HAP-1 (cell line): Measurements from ENCODE around the gene ARHGEF28.

Experiments used
- DNase-seq, 2 experiments: peaks; one replicate each; pipeline ENCODE4 v3.0.0-alpha.2; 2016 to 2020; ENCODE audit warnings: low spot score in 2 of 2
- H3K27me3 ChIP-seq: fragments of 250-450 bp; sonication (Bioruptor Pico); 2 replicates; pipeline ENCODE4 v1.5.1; 2020; ENCODE audit warnings: low read depth, mild to moderate bottlenecking, moderate library complexity
- H3K36me3 ChIP-seq: fragments of 250-450 bp; sonication (Bioruptor Pico); replicated peaks from 2 replicates; pipeline ENCODE4 v1.5.1; 2020; ENCODE audit warnings: mild to moderate bottlenecking
- H3K4me1 ChIP-seq: fragments of 250-450 bp; sonication (Bioruptor Pico); 2 replicates; pipeline ENCODE4 v1.5.1; 2020; ENCODE audit warnings: mild to moderate bottlenecking
- H3K4me3 ChIP-seq: fragments of 250-450 bp; sonication (Bioruptor Pico); 2 replicates; pipeline ENCODE4 v1.5.1; 2020; ENCODE audit warnings: mild to moderate bottlenecking, moderate library complexity
- H3K9me3 ChIP-seq: fragments of 250-450 bp; sonication (Bioruptor Pico); 2 replicates; pipeline ENCODE4 v1.5.1; 2020; ENCODE audit warnings: mild to moderate bottlenecking, moderate library complexity
- in situ Hi-C: fragments of 300-500 bp; cut with MboI; formaldehyde crosslinking; loops from 3 replicates; pipeline ENCODE4 v1.14.3; 2020; ENCODE audit warnings: low sequenced_read_pairs, inconsistent platforms, mixed read lengths

The ARHGEF28 gene

GRCh38 chr5:73652391-73652790 is 26.4 kb downstream of the ARHGEF28 start:
- peaks cover 13% of the 10 kb centered on the region for H3K4me1 ChIP-seq
- H3K9me3 ChIP-seq: no peaks in the 10 kb centered on the region
- in situ Hi-C loops: no loop called here
- DNase-seq: no peak
- no peaks in the 10 kb centered on the region for H3K36me3 ChIP-seq
- no peaks in the 10 kb centered on the region for H3K27me3 ChIP-seq
- H3K4me3 ChIP-seq: no peak overlapping the region

DNA sequence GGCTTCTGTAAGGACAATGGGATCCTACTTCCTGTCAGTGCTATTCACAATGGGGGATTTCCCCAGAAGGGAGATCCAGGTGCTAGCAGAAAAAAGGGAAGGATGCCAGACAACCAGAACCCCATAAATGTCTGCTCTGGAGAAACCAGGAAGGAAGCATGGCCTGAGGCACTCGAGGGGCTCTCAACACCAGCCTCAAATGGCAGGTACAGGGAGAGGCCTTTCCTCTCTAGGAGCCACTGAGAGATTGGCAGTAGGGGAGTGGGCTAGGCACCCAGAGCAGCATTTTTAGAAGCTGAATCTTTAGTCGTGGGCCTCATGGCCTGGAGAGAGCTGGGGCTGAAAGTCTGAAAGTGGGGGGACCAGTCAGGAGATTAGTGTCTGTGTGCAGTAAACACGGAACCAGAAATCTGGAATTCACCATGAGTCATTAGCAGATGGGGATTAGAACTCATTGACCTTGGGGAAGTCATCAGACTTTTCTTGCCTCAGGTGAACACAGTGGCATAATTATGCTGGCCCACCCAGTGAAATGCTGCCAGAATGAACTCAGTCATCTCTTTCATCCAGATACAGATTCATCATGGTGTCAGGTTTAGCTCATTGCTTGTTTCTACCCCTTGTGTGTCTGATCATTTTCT is 28.3 kb downstream of the ARHGEF28 start:
- in situ Hi-C loops: no loop called here
- no peaks in the 10 kb centered on the region for H3K36me3 ChIP-seq
- no peak overlapping the region for H3K4me3 ChIP-seq
- no peaks in the 10 kb centered on the region for H3K9me3 ChIP-seq
- H3K27me3 ChIP-seq: no peaks in the 10 kb centered on the region
- peak in 1 of 2 experiments; percentile 25 for DNase-seq
- H3K4me1 ChIP-seq: peaks cover 13% of the 10 kb centered on the region

- in situ Hi-C loops: no loop called here
These were observed 28.9 kb downstream of the ARHGEF28 start for GRCh38 chr5:73654819-73655318.

GRCh38 chr5:73655521-73656160 is 29.6 kb downstream of the ARHGEF28 start:
- Histone ChIP-seq H3K9me3 (no peaks in the 10 kb centered on the region), H3K4me3 (no peak overlapping the region), H3K36me3 (no peaks in the 10 kb centered on the region), H3K27me3 (no peaks in the 10 kb centered on the region), H3K4me1 (peaks cover 13% of the 10 kb centered on the region)
- no peak for DNase-seq
- in situ Hi-C loops: no loop called here

More at GRCh38 chr5:73654819-73655318, 28.9 kb downstream of the ARHGEF28 start:
- DNase-seq: peak; percentile 44 to 69
- Histone ChIP-seq H3K36me3 (no peaks in the 10 kb centered on the region), H3K4me1 (peaks cover 13% of the 10 kb centered on the region), H3K9me3 (no peaks in the 10 kb centered on the region), H3K4me3 (no peak overlapping the region), H3K27me3 (no peaks in the 10 kb centered on the region)

- in situ Hi-C loops: no loop called here
- no peaks in the 10 kb centered on the region for H3K36me3 ChIP-seq
- no peak for DNase-seq
- no peak overlapping the region for H3K4me3 ChIP-seq
- H3K9me3 ChIP-seq: no peaks in the 10 kb centered on the region
- H3K27me3 ChIP-seq: no peaks in the 10 kb centered on the region
- no peaks in the 10 kb centered on the region for H3K4me1 ChIP-seq
These were observed 35.8 kb downstream of the ARHGEF28 start for GRCh38 chr5:73661753-73662152.

GRCh38 chr5:73663161-73663859 is 37.3 kb downstream of the ARHGEF28 start:
- Histone ChIP-seq H3K9me3 (no peaks in the 10 kb centered on the region), H3K4me1 (no peaks in the 10 kb centered on the region), H3K36me3 (no peaks in the 10 kb centered on the region), H3K4me3 (no peak overlapping the region), H3K27me3 (no peaks in the 10 kb centered on the region)
- DNase-seq: no peak
- in situ Hi-C loops: no loop called here

- H3K4me3 ChIP-seq: no peak overlapping the region
- H3K27me3 ChIP-seq: no peaks in the 10 kb centered on the region
- H3K9me3 ChIP-seq: no peaks in the 10 kb centered on the region
- in situ Hi-C loops: no loop called here
- H3K4me1 ChIP-seq: no peaks in the 10 kb centered on the region
- H3K36me3 ChIP-seq: no peaks in the 10 kb centered on the region
- DNase-seq: no peak
These were observed 37.9 kb downstream of the ARHGEF28 start for GRCh38 chr5:73663860-73664240.

- in situ Hi-C loops: no loop called here
- Histone ChIP-seq H3K27me3 (no peaks in the 10 kb centered on the region), H3K36me3 (no peaks in the 10 kb centered on the region), H3K4me1 (no peaks in the 10 kb centered on the region), H3K9me3 (no peaks in the 10 kb centered on the region), H3K4me3 (no peak overlapping the region)
- no peak for DNase-seq
These were observed 38.8 kb downstream of the ARHGEF28 start for GRCh38 chr5:73664796-73665195.

- in situ Hi-C loops: no loop called here
These were observed 40.9 kb downstream of the ARHGEF28 start for GRCh38 chr5:73666891-73667290.

DNA sequence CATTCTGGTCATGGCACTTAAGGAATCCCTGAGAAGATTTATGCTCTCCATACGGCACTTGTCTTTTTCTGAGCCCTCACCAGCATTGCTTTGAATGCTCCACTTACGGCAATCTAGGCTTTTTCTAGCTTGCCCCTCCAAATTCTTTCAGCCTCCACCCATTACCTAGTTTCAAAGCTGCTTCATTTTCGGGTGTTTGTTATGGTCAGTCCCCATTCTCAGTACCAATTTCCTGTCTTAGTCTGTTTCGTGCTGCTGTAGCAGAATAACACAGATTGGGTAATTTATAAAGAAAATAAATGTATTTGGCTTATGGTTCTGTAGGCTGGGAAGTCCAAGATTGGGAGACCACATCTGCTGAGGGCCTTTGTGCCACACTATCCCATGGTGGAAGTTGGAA is 42.0 kb downstream of the ARHGEF28 start:
- DNase-seq: no peak
- H3K4me3 ChIP-seq: no peak overlapping the region
- no peaks in the 10 kb centered on the region for H3K4me1 ChIP-seq
- in situ Hi-C loops: no loop called here
- no peaks in the 10 kb centered on the region for H3K9me3 ChIP-seq
- H3K27me3 ChIP-seq: no peaks in the 10 kb centered on the region
- H3K36me3 ChIP-seq: no peaks in the 10 kb centered on the region

More at GRCh38 chr5:73666891-73667290, 40.9 kb downstream of the ARHGEF28 start:
- Histone ChIP-seq H3K36me3 (no peaks in the 10 kb centered on the region), H3K9me3 (no peaks in the 10 kb centered on the region), H3K4me3 (no peak overlapping the region), H3K27me3 (no peaks in the 10 kb centered on the region), H3K4me1 (no peaks in the 10 kb centered on the region)
- no peak for DNase-seq

DNA sequence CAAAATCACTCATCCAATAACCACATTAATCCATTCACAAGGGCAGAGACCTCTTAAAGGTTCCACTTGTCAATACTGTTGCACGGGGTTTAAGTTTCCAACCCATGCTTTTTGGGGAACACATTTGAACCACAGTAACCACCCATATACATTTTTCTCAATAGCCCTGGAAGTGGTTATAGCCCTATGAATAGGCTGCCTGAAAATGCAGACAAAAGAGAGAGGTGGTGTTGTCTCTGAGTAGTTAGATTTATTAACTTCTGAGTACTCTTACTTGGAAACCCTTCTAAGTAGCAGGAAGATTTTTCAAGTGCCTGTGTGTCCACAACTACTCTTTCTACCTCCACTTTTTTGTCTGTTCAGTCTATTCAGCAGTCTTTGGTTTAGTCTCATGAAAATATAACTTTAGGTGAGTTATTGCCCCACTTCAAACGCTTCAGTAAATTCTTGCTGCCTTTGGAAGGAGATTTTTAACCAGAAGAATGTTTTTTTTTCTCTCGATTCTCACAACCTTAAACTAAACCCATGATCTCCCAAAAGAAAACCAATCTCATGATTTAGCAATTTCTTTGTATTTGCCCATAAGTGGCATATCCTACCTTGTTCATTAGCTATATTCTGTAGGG is 42.6 kb downstream of the ARHGEF28 start:
- H3K4me1 ChIP-seq: no peaks in the 10 kb centered on the region
- in situ Hi-C loops: no loop called here
- no peaks in the 10 kb centered on the region for H3K27me3 ChIP-seq
- no peak overlapping the region for H3K4me3 ChIP-seq
- DNase-seq: no peak
- no peaks in the 10 kb centered on the region for H3K9me3 ChIP-seq
- H3K36me3 ChIP-seq: no peaks in the 10 kb centered on the region

DNA sequence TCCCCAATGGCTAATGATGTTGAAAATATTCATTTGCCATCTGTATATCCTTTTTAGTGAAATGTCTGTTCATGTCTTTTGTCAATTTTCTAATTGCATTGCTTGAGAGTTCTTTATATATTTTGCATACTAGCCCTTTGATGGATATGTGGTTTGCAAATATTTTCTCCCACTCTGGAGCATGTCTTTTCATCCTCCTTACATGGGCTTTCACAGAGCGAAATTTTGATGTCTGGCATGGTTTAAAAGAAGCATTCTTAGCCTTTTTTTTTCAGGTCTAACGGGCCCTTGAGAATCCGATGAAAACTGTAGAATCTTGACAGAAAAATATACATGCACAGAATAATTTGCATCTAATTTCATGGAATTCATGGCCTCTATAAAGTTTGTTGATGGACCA is 44.7 kb downstream of the ARHGEF28 start:
- Histone ChIP-seq H3K4me3 (no peak overlapping the region), H3K27me3 (no peaks in the 10 kb centered on the region), H3K4me1 (no peaks in the 10 kb centered on the region), H3K9me3 (no peaks in the 10 kb centered on the region), H3K36me3 (no peaks in the 10 kb centered on the region)
- DNase-seq: no peak
- in situ Hi-C loops: no loop called here

DNA sequence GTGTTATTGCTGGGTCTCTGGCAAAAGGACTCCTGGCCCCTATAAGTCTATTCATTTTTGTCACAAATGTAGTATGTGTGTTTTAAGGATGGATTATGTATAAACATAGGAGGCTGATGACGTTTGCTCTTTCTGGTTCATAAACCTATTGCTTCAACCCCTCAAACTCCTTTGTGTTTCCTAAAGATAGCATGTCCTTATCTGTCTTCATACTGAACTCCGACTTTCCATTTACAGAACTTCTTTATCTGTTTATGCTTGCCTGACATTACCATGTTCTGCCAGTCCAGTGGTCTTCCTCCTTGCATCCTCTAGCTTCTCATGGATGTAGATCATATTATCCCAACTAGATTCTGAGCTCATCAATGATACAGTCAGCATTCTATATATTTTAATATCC is 46.1 kb downstream of the ARHGEF28 start:
- Histone ChIP-seq H3K4me1 (no peaks in the 10 kb centered on the region), H3K36me3 (no peaks in the 10 kb centered on the region), H3K4me3 (no peak overlapping the region), H3K9me3 (no peaks in the 10 kb centered on the region), H3K27me3 (no peaks in the 10 kb centered on the region)
- DNase-seq: no peak
- in situ Hi-C loops: no loop called here

DNA sequence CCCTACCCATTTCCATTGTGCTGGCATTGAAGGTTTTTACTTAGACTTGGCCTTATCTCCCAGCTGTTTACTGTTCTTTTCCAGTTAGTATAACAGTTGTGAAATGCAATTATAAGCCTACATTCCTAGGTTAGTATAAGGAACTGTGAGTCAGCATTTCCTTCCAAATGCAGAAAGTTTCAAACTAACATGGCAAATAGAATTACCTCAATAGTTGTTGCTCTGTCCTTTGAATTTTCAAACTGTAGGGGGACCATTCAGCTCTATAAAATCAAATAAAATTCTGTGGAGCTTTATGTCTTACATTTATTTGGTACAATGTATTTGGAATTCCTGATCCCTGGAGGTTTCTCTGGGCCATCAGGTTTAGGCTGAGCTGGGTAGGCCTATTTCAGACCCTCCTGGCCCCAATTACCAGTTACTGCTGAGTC is 47.2 kb downstream of the ARHGEF28 start:
- H3K4me1 ChIP-seq: no peaks in the 10 kb centered on the region
- in situ Hi-C loops: no loop called here
- no peak for DNase-seq

More for the DNA sequence above, 47.2 kb downstream of the ARHGEF28 start:
- no peaks in the 10 kb centered on the region for H3K27me3 ChIP-seq
- no peak overlapping the region for H3K4me3 ChIP-seq
- no peaks in the 10 kb centered on the region for H3K36me3 ChIP-seq
- no peaks in the 10 kb centered on the region for H3K9me3 ChIP-seq
